GM12875 (cell line): ENCODE data around the gene PCSK5.
"Not testable (repeated sequence)": the region's sequence is repeated elsewhere in the genome, so short reads cannot be mapped to it uniquely, and the experiment has no call there.

Experiments used
- H3K4me3 ChIP-seq: one replicate; pipeline ENCODE4 v1.5.1; 2011; ENCODE audit warnings: low read depth, low read length, control low read depth
- CTCF ChIP-seq: IDR thresholded peaks from 2 replicates; pipeline ENCODE4 v1.5.1; 2011; ENCODE audit warnings: low read depth, mild to moderate bottlenecking, control low read depth, inconsistent platforms, low read length, moderate library complexity, borderline replicate concordance; ENCODE audit not compliant: insufficient read depth

The PCSK5 gene

GRCh38 chr9:75958226-75958625, 67.8 kb downstream of the PCSK5 start:
- no peak overlapping the region for H3K4me3 ChIP-seq
- TF ChIP-seq CTCF: no peak

GRCh38 chr9:75960551-75960950, 70.1 kb downstream of the PCSK5 start:
- no peak for TF ChIP-seq CTCF
- H3K4me3 ChIP-seq: no peak overlapping the region

GRCh38 chr9:75962013-75962661, 71.7 kb downstream of the PCSK5 start:
- TF ChIP-seq CTCF: no peak
- no peak overlapping the region for H3K4me3 ChIP-seq

- no peak overlapping the region for H3K4me3 ChIP-seq
- TF ChIP-seq CTCF: no peak
Measured at GRCh38 chr9:75962662-75963036, 72.2 kb downstream of the PCSK5 start.

GRCh38 chr9:75963321-75963720, 72.8 kb downstream of the PCSK5 start:
- H3K4me3 ChIP-seq: not testable (repeated sequence)

GRCh38 chr9:75964427-75964826, 74.0 kb downstream of the PCSK5 start:
- no peak for TF ChIP-seq CTCF
- H3K4me3 ChIP-seq: no peak overlapping the region

GRCh38 chr9:75965231-75965630, 74.8 kb downstream of the PCSK5 start:
- TF ChIP-seq CTCF: no peak
- no peak overlapping the region for H3K4me3 ChIP-seq

- TF ChIP-seq CTCF: no peak
- H3K4me3 ChIP-seq: no peak overlapping the region
Measured at GRCh38 chr9:75967556-75967955, 77.1 kb downstream of the PCSK5 start.
